GM12801 (cell line): Measurements from ENCODE around the gene SERPINB3.

Experiments used
- CTCF ChIP-seq: IDR thresholded peaks from one replicate; pipeline ENCODE4 v1.5.1; 2011; ENCODE audit warnings: control low read depth; ENCODE audit not compliant: insufficient read length; ENCODE audit errors: extremely low read depth

SERPINB3 gene

GRCh38 chr18:63627819-63628218, 33.9 kb downstream of the SERPINB3 start:
- TF ChIP-seq CTCF: no peak

- no peak for TF ChIP-seq CTCF
Observed at GRCh38 chr18:63626431-63626830, 35.3 kb downstream of the SERPINB3 start.

- no peak for TF ChIP-seq CTCF
Observed at GRCh38 chr18:63624863-63625262, 36.8 kb downstream of the SERPINB3 start.

GRCh38 chr18:63619661-63620060, 42.0 kb downstream of the SERPINB3 start:
- no peak for TF ChIP-seq CTCF

- no peak for TF ChIP-seq CTCF
Observed at GRCh38 chr18:63617915-63618234, 43.8 kb downstream of the SERPINB3 start.

- TF ChIP-seq CTCF: no peak
Observed at GRCh38 chr18:63617049-63617914, 44.4 kb downstream of the SERPINB3 start.

GRCh38 chr18:63613420-63613819, 48.3 kb downstream of the SERPINB3 start:
- no peak for TF ChIP-seq CTCF
